Measurements from ENCODE around the gene C11orf52. TPM values are rescaled to one million over a fixed set of nuclear protein-coding genes. Genes with fewer than 3 reads are reported as not detected.

The C11orf52 gene
- total and polyA plus RNA-seq, 2 of the 8 experiments (the other 6 are each of a cell fraction or from before 2014, with no cell fraction given) = 1.7 to 2.7 TPM

- TF ChIP-seq RFX5 (IDR thresholded peaks at IDR 0.05; ENCODE audit: borderline replicate concordance, low read depth, low read length) (no peak), NRF1 (IDR thresholded peaks at IDR 0.05; ENCODE audit: low read depth, low read length) (no peak), CHD7 (IDR thresholded peaks at IDR 0.05; ENCODE audit: insufficient replicate concordance, low read length) (no peak), E2F6 (IDR thresholded peaks at IDR 0.05) (no peak), CBX8 (IDR thresholded peaks at IDR 0.05; ENCODE audit: borderline replicate concordance, low read depth, low read length) (no peak), TCF12 (IDR thresholded peaks at IDR 0.05; ENCODE audit: low read depth, low read length) (no peak), HDAC2 (IDR thresholded peaks at IDR 0.05; ENCODE audit: borderline replicate concordance in 1 of 2, low read depth in 2 of 2, low read length in 2 of 2) (no peak), EGR1 (IDR thresholded peaks at IDR 0.05; ENCODE audit: borderline replicate concordance, low read depth, low read length) (no peak), RAD21 (IDR thresholded peaks at IDR 0.05 in 1 of 2, conservative IDR thresholded peaks at IDR 0.05 in 1 of 2; ENCODE audit: low read depth in 2 of 2, low read length in 2 of 2) (no peak), RBBP5 (IDR thresholded peaks at IDR 0.05; ENCODE audit: borderline replicate concordance, low read depth, low read length) (no peak)
Observed at GRCh38 chr11:111912535-111912934, 6.2 kb upstream of the C11orf52 start, which contains the start of gene HSPB2 (continued).
